Brain microvascular endothelial cell (primary cell): ENCODE data around the gene SLC4A1AP.

ENCODE experiments used
- DNase-seq: peaks from one replicate; pipeline ENCODE4 v3.0.0-alpha.2; 2020
- H3K27ac ChIP-seq: fragments of 250-450 bp; sonication (Bioruptor Pico); 2 replicates; pipeline ENCODE4 v1.5.1; 2020; ENCODE audit warnings: mild to moderate bottlenecking, moderate library complexity
- H3K27me3 ChIP-seq: fragments of 250-450 bp; sonication (Bioruptor Pico); replicated peaks from 2 replicates; pipeline ENCODE4 v1.5.1; 2020; ENCODE audit warnings: mild to moderate bottlenecking
- H3K36me3 ChIP-seq: fragments of 250-450 bp; sonication (Bioruptor Pico); replicated peaks from 2 replicates; pipeline ENCODE4 v1.5.1; 2020; ENCODE audit warnings: mild to moderate bottlenecking
- H3K4me3 ChIP-seq: 2 replicates; pipeline ENCODE4 v1.5.1; 2011; ENCODE audit warnings: low read depth, mild to moderate bottlenecking, control low read depth, low read length, moderate library complexity
- in situ Hi-C: cut with HindIII; loops from 2 replicates; pipeline ENCODE4 v1.10.0; 2017; ENCODE audit warnings: low sequenced_read_pairs, low pct_ligation_motif_present
- TF ChIP-seq, protein P1 (sequence below): IDR thresholded peaks from 2 replicates; pipeline ENCODE4 v1.5.1; 2011; ENCODE audit warnings: low read depth, mild to moderate bottlenecking, moderate library complexity, low read length, control low read depth, inconsistent platforms; ENCODE audit errors: missing control alignments

Gene SLC4A1AP

DNA sequence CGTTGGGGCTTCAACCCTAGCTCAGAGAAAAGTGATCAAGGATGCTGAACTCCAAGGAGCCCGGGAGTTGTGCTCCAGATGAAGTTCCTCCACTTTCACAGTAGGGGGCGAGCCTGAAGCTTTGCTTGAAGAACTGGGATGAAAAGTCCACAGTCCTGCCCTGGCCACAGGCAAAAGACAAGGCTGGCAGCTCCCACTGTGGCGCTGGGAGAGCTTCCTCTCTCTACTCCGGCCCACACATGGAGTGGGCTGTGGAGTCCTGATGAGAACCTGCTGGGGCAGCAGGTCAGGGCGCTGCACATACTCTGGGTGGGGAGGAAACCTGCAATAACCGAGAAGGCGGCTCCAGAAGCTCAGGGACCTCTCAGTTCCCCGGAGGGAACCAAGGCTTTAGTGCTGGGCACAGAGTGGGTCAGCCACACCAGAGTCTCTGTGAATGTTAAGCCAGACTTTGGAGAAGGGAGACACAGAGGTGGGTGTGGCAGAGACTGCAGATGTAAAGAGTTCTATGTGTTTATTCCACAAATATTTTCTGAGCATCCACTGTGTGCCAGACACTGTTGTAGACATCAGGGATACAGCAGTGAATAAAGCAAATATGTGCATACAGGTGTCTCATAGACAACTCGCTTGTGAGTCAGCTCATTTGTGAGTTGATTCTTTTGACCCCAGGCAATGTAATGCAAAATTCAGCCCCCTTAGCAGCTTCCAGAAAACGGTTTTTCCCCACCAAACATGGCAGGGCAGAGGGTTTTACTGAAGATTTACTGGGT is 59.9 kb downstream of the SLC4A1AP start:
- Histone ChIP-seq H3K36me3 (no peaks in the 10 kb centered on the region), H3K27me3 (no peaks in the 10 kb centered on the region), H3K27ac (no peak overlapping the region), H3K4me3 (no peak overlapping the region)
- in situ Hi-C loops: no loop called here
- TF ChIP-seq, protein P1, sequence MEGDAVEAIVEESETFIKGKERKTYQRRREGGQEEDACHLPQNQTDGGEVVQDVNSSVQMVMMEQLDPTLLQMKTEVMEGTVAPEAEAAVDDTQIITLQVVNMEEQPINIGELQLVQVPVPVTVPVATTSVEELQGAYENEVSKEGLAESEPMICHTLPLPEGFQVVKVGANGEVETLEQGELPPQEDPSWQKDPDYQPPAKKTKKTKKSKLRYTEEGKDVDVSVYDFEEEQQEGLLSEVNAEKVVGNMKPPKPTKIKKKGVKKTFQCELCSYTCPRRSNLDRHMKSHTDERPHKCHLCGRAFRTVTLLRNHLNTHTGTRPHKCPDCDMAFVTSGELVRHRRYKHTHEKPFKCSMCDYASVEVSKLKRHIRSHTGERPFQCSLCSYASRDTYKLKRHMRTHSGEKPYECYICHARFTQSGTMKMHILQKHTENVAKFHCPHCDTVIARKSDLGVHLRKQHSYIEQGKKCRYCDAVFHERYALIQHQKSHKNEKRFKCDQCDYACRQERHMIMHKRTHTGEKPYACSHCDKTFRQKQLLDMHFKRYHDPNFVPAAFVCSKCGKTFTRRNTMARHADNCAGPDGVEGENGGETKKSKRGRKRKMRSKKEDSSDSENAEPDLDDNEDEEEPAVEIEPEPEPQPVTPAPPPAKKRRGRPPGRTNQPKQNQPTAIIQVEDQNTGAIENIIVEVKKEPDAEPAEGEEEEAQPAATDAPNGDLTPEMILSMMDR: peak; percentile 90
- DNase-seq: peak; percentile 73

- Histone ChIP-seq H3K27ac (no peak overlapping the region), H3K4me3 (no peak overlapping the region), H3K27me3 (no peaks in the 10 kb centered on the region), H3K36me3 (no peaks in the 10 kb centered on the region)
- DNase-seq: no peak
- in situ Hi-C loops: no loop called here
- TF ChIP-seq, protein P1: no peak
Observed at GRCh38 chr2:27724191-27724590, 60.5 kb downstream of the SLC4A1AP start.

DNA sequence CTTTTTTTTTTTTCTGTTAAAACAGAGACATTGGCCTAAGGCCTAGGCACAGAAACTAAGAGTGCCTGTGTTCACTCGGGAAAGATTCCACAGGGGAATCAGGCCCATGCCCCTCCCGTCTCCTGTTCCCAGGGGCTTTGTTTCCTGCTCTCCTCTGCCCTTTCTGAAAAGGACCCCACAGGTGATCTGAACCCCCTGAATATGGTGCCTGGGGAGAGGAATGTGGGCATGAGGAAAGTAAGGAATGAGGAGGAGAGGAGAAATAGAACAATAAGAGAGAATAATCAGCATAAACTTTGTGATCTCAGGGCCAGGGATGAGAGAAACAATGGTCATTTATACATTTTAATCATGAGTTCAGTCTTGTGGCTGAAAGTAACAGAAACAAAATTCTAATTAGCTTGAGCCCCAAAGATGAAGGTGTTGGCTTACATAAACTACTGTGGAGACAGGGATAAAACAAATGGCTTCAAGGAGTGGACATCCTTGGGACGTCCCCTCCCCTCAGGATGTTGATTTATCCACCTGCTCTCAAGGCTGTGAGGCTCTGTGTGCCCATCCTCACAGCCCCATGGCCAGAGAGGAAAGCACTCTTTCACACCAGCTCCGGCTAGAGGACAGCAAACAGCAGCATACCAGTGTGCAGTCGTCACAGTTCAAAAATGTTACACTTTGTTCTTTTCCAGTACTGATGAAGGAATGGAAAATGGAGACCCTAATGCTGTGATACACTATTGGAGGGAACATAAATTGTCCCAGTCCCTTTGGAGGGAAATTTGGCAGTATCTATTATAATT is 61.4 kb downstream of the SLC4A1AP start:
- TF ChIP-seq, protein P1: no peak
- no peak overlapping the region for H3K4me3 ChIP-seq
- DNase-seq: peak; percentile 58
- H3K27me3 ChIP-seq: no peaks in the 10 kb centered on the region
- no peak overlapping the region for H3K27ac ChIP-seq
- in situ Hi-C loops: no loop called here
- H3K36me3 ChIP-seq: no peaks in the 10 kb centered on the region

- in situ Hi-C loops: no loop called here
- H3K4me3 ChIP-seq: no peak overlapping the region
- H3K27ac ChIP-seq: no peak overlapping the region
- H3K36me3 ChIP-seq: no peaks in the 10 kb centered on the region
- TF ChIP-seq, protein P1: no peak
- no peak for DNase-seq
- H3K27me3 ChIP-seq: no peaks in the 10 kb centered on the region
Observed at GRCh38 chr2:27727257-27727656, 63.6 kb downstream of the SLC4A1AP start.

DNA sequence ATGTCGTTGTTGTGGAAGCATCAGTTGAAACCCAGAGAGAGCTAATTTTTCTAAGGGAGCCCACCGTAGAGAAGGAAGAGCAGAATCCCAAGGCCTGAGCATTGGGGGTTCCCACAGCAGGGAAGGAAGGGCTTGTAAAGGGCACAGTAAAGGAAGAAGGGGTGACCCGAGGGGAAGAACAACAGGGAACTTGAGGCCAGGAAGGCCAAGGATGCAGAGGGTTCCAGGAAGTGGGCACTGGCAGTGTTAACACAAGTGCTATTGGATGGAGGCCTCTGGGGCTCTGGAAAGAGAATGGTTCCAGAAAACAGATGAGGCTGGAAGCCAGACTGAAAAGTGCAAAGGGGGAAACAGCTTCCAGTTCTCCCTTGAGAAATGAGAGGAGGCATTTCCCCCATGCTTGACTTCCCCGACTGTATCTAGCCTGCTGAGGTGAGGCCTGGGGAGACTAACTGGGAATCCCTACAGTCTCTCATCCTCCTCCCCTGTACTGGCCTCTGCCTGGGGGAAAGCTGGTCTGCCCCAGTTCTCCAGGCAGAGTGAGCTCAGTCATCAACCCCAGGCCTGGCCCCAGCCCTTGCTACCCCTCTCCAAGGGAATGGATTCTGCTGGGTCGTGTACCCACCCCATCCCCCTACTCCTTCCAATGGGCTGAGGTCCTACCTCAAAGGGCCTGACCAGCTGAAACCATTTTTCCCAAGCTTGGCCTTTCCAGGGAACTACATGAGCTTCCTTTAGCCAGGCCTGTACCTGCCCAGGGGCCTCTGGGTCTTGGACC is 64.6 kb downstream of the SLC4A1AP start:
- no peaks in the 10 kb centered on the region for H3K36me3 ChIP-seq
- H3K4me3 ChIP-seq: no peak overlapping the region
- H3K27me3 ChIP-seq: no peaks in the 10 kb centered on the region
- DNase-seq: no peak
- in situ Hi-C loops: no loop called here
- no peak overlapping the region for H3K27ac ChIP-seq
- TF ChIP-seq, protein P1: no peak
